Gastrocnemius medialis (tissue), 4 donors: ENCODE results near the gene CDKN2B-AS1.

Experiments used
- POLR2A ChIP-seq, 2 donors: fragments of 450-650 bp; IDR thresholded peaks; one replicate each; pipeline ENCODE4 v1.6.1; 2017; ENCODE audit warnings: antibody characterized with exemption in 2 of 2, mild to moderate bottlenecking in 2 of 2, moderate library complexity in 2 of 2
- TF ChIP-seq, protein P1 (sequence below), 5 experiments: fragments of 450-650 bp in 3 of 5; fragments of 200-600 bp in 2 of 5; sonication (generic) in 2 of 5; IDR thresholded peaks in 4 of 5; conservative IDR thresholded peaks in 1 of 5; 1 replicate in 4 of 5; 2 replicates in 1 of 5; pipeline ENCODE4 v1.5.1; 2016 to 2019; ENCODE audit warnings: antibody characterized with exemption in 5 of 5, mild to moderate bottlenecking in 3 of 5, moderate library complexity in 3 of 5

DNA sequence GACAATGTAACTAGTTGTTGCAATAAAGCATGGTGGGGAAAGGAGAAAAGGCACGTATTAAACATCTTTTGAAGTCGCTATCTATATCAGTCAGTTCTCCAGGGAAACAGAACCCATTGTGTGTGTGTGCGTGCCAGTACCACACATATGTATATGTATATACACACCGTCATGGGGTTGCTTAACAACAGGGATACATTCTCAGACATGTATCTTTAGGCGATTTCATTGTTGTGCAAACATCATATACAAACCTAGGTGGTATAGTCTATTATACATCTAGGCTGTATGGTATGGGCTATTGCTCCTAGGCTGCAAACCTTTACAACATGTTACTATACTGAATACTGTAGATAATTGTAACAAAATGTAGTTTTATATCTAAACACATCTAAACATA lies 2.3 kb downstream of the CDKN2B-AS1 start:
- TF ChIP-seq POLR2A (IDR thresholded peaks at IDR 0.05): no peak
- TF ChIP-seq, protein P1, sequence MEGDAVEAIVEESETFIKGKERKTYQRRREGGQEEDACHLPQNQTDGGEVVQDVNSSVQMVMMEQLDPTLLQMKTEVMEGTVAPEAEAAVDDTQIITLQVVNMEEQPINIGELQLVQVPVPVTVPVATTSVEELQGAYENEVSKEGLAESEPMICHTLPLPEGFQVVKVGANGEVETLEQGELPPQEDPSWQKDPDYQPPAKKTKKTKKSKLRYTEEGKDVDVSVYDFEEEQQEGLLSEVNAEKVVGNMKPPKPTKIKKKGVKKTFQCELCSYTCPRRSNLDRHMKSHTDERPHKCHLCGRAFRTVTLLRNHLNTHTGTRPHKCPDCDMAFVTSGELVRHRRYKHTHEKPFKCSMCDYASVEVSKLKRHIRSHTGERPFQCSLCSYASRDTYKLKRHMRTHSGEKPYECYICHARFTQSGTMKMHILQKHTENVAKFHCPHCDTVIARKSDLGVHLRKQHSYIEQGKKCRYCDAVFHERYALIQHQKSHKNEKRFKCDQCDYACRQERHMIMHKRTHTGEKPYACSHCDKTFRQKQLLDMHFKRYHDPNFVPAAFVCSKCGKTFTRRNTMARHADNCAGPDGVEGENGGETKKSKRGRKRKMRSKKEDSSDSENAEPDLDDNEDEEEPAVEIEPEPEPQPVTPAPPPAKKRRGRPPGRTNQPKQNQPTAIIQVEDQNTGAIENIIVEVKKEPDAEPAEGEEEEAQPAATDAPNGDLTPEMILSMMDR (IDR thresholded peaks at IDR 0.05 in 4 of 5, conservative IDR thresholded peaks at IDR 0.05 in 1 of 5): no peak
